Fibroblast of the conjunctiva (primary cell): Measurements from ENCODE around the gene DNMBP.
A peak's percentile ranks its signal among the peaks of the same experiment; 100 is the strongest.
"Not testable (repeated sequence)": the region's sequence is repeated elsewhere in the genome, so short reads cannot be mapped to it uniquely, and the experiment has no call there.

ENCODE experiments used
- DNase-seq: peaks from one replicate; pipeline ENCODE4 v3.0.0-alpha.2; 2010; ENCODE audit warnings: low read depth

DNMBP gene

DNA sequence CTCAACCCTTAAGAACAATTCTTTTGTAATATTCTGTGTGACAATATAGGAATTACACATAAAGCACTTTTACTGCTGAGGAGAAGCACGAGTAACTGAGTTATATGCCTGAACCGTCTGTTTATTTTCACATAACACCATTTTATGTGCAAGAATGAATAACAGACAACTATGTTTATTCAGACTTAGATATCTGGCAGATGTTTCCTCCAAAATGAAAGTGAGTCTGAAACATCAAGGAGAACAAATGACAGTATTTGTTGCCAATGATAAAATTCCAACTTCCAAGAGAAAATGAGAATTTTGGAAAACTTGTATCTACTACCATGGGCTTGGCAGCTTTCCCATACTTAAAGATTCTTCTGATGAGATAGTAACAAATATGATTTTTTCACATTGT, 51.4 kb downstream of the DNMBP start:
- DNase-seq, result no peak

DNA sequence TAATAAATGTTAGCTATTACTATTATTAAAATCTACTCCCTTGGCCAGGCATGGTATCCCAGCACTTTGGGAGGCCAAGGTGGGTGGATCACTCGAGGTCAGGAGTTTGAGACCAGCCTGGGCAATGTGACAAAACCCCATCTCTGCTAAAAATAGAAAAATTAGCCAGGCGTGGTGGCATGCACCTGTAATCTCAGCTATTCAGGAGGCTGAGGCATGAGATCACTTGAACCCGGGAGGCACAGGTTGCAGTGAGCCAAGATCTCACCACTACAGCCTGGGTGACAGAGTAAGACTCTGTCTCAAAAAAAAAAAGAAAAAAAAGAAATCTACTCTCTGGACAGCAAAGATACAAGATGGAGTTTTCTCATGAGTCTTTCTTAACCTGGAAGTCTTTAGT, 56.2 kb downstream of the DNMBP start:
- DNase-seq, result not testable (repeated sequence)

DNA sequence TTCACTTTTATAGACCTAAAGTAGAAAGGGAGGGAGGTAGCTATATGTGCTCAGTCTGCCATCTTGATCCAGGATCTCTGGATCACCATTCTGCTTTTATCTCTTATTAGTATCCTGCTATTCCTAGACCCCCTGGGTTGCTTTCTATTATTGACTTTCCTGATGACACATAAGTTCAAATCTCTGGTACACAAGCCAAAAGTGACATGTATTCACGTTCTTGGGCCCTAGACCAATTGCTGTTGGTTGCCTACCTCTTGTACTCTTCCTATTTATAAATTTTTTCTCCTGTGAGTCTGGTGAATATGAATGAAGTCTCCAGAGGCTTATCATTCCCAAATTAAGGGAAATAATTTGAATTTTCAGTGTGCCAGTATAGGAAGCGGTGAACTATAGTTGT, 56.9 kb downstream of the DNMBP start:
- DNase-seq, result no peak

DNA sequence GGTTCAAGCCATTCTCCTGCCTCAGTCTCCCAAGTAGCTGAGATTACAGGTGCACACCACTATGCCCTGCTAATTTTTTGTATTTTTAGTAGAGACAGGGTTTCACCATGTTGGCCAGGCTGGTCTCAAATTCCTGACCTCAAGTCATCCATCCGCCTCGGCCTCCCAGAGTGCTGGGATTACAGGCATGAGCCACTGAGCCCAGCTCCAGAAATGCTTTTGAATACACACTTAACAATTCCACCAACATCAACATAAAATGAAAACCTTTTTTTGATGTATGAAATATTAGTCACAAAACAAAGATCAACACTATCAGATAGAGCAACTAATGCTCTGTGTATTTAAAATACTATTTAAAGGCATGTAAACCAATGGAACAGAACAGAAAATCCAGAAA, 63.7 kb downstream of the DNMBP start:
- not testable (repeated sequence) for DNase-seq

DNA sequence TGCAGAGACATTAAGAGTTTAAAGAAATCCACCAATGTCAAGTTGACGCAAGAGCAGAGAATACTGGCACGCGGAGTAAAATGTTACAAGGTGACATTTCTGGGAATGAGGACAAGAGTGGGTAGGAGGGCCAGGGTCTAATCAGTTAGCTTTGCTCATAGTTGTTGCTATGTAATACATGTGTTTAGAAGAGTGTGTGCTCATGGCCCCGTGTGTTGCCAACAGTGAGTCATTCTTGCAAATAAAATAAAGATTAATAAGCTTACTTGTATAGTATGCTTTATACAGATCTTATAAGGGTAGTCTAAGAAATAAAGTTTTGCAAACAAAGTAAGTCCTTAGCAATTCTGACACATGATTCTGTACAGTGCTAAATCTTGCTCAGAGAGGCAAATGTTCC, 64.5 kb downstream of the DNMBP start:
- DNase-seq, result peak; percentile 91

DNA sequence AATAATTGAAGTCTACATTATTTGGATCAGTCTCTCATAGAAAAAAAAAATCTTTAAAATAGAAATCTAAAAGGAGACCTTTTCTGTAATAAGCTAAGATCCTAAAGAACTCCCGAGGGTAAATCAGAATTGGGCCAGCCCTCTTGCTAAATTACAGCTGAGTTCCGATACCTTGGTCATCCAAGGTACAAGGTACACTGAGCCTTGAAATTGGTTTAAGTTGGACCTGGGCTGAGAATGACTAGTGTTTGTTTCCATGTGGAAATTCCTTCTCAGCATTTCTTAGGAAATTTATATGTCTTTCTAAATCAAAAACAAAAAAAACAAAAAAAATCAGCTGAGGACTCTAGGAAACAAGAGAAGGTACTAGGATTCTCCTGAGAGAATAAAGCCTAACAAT, 64.9 kb downstream of the DNMBP start:
- DNase-seq, result no peak

DNA sequence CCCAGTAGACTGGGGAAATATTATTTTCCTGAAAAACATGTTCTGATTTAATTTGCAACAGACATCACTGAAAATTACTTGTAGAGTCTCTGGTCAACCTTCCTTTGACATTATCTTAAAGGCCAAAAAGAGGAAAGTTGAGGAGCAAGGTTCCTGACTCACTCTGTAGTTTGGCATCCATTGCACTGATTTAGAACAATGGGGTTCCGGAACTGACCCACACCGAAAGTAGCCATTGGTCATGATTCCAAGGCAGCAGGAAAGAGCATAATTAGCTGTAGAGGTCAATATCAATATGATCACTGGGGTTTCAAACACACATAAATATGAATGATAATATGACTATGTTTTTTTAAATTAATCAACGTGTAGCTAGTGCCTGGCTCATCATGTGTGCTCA, 65.8 kb downstream of the DNMBP start:
- no peak for DNase-seq

DNA sequence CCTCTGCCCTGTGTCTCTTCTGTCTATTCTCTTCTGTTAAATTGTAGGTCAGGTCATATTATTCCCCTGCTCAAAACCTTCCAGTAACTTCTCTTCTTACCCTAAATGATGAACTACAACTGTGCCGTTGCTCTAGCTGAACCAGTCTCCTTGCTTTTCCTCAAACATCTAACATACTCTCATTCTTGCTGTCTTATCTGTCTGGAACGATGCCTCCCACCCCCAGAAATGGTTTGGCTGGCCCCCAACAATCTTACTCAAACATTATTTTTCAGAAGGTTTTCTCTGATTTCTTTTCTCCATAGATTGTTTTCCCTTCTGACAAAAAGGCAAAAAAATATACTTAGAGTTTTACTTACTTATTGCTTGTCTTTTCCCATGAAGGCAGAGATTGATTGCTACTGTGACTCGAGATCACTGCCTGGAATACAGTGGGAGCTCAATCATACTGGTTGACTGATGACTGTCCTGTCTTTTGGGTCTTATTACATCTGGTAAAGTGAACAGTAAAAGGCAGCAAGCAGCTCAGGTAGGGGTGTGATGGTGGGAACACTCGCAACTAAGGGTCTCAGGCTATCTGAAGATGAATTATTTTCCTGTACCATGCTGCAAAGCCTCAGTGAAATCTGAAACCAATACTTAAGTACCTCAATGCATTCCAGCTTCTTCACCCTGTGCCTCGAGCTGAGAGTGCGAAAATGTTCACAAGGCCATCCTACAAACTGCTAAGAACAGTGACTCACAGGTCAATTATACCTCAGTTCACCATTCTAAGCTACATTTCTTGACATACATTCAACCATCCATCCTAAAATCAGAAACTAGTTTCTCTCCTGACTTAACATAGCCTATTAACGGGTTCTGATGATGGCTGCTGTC, 67.6 kb downstream of the DNMBP start:
- DNase-seq, result peak; percentile 29

DNA sequence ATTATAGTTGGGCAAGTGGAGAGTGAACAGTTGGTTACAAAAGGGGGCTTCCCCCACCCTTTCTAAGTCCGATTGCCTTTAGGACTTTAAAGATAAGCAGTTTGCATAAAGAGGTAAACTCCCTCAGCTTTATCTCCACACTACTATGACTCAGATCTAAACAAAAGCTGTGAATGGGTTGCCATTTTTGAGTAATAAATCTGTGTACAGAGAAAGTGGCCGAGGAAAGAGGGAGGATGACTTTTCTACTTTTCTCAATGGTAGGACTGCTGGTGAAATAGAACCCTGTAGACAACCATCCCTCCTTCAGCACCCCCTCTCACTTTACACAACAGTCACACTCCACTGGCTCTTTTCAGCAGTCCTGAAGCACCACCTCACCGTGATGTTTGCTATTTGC, 71.2 kb downstream of the DNMBP start:
- no peak for DNase-seq

DNA sequence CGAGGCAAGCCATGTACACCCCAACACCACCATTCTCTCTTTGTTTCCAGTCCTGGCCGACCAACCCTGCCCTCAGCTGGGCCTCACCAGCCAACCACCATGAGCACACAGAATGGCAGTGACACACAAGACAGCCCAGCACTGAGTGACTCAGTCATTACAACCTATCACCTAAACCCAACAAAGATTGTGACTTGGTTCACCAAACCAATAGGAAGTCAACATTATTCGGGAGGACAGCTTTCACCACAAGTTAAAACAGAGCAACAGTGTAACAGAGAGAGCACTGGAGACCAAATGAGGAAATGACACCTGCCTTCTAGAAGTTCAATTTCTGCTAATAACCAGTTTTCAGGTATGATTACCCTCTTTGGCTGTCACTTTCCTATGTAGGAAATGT, 72.1 kb downstream of the DNMBP start:
- no peak for DNase-seq

DNA sequence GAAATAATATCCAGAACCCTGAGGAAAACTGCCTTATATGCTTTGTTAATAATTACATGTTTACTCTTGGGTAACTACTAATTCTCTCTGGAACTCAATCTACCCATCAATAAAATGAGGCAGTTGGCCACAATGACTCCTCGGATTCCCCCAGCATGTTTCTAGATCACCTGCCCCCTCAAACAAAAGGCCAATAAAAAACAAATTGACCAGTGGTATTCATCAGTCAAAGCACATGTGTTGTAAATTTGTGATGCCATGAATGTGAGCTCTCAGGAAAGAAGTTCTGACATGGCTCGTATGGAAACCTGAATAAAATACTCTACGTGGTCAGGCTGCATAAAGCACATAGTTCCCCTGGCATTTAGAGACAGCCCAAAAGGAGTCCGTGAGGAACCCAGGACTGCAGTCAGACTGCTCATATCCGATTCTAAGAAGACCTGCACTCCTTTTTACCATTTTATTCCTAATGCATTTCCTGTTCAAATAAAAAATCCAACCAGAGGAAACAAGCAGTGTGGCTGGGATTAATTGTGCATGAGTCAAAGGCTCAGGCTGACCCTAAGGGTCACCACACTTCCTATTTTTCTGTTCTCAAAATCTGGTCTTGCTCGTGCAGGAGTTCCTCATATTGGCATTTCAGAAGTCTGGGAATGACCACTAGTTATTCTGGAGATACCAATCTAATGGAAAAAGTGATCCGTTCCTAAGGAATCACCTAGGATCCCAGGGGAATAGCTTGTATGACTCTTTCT, 77.4 kb downstream of the DNMBP start:
- DNase-seq, result not testable (repeated sequence)

DNA sequence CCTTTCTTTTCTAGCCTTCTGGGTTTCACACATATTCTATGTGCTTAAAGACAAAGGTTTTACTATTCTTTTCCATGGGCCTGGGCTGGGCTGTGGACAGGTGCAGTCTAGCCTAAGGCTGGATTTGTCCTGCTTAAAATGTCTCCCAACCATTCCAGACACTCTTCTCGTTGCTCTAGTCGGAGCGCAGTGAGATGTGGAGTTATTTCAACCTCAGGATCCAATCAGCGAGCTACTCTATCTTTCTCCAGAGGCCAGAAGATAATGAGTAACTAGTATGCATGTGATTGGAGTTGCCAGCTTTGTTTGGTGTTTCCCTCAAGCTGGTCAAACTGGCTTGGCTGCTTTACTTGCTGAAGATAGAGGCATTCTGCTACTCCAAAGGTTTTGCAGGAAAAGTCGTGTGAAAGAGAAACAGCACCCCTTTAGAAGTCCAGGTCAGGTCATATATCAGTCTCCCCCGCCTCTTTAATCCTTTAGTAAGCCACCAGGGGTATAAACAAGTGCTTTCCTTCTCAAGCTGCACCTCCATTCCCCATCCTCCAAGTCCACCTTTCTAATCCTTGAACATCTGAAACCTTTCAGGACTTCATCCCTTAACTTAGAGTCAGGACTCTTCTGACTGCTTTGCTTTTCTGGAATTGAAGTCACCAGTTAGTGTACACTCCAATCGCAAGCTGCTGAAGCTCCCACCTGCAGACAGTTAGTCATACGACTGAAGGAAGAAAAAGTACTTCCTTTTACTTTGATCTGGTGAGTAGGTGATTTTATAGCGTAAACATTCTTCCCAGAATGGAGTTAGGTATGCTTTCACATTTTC, 78.8 kb downstream of the DNMBP start:
- no peak for DNase-seq

DNA sequence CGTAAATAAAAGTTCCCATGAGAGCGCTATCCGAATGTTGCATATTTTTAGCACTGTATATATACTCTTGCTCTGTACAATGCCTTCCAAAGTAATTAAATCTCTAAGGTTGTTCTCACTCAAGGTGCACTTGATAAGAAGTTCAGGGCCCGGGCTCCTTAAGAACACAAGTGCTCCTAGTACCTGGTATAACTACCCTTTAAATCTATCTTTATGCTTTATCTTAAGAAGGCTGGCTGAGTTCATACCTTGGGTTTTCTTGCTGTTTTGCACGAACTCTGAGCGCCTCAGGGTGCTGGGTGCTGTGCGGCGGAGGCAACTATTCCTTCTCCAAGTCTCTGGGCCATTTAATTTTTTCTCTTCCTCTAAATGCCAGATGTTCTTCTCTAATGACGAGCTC, 80.4 kb downstream of the DNMBP start:
- no peak for DNase-seq

DNA sequence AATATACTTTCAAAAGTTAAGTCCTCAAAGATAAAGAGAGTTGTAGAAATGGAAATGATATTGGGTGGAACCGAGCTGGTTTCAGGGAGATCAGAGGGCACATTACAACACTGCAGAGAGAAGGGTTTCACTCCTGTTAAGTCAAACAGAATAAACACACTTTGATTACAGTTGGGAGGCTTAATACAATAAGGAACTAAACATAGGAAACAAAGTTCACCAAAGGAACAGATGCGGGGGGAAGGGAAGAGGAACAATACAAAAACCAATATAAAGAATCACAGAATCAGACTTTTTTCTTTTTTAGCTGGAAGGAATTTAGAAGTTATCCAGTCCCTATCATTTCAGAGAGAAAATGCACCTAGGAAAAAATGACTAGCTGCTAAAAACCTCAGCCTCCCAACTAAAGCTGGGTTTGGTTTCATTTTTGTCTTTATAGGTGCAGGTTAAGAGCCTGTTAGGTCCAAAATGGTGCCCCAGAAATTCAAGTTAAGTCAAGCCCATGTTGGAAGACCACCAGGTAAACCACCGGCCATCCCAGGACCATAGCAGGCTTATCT, 81.9 kb downstream of the DNMBP start:
- DNase-seq, result no peak

DNA sequence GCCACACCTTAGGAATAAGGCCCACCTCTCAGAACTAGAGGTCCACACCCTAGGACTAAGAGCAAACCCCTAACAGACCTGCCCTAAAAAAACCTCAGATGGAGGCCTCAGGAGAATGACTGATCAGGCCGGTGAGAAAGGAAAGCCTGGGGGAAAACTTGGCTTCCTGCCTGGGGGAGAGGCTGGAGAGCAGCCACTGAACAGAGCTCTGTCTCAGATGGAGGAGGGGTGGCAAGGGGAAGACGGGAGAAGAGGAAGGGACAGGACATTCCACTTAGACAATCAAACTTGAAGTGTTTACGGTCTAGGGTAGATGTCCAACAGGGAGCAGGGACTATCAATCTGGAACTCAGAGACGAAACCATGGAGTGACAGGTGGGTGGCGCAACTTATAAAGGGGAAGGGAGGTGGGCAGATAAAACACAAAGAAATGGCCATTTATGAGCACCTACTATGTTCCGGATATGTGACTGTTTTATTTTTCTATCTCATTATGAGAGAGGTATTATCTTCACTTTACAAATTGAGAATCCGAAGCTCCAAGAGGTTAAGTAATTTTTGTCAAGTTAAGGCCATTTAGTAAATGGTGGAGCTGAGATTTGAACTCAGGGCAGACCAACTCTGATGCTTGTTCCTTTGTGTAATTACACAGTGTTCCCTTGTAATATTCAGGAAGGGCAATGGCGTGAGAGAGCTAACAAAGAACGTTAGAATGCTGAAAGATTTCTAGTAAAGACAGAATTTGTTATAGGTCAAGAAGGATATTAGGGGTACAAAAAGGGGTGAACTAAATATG, 82.6 kb downstream of the DNMBP start:
- peak; percentile 16 for DNase-seq

DNA sequence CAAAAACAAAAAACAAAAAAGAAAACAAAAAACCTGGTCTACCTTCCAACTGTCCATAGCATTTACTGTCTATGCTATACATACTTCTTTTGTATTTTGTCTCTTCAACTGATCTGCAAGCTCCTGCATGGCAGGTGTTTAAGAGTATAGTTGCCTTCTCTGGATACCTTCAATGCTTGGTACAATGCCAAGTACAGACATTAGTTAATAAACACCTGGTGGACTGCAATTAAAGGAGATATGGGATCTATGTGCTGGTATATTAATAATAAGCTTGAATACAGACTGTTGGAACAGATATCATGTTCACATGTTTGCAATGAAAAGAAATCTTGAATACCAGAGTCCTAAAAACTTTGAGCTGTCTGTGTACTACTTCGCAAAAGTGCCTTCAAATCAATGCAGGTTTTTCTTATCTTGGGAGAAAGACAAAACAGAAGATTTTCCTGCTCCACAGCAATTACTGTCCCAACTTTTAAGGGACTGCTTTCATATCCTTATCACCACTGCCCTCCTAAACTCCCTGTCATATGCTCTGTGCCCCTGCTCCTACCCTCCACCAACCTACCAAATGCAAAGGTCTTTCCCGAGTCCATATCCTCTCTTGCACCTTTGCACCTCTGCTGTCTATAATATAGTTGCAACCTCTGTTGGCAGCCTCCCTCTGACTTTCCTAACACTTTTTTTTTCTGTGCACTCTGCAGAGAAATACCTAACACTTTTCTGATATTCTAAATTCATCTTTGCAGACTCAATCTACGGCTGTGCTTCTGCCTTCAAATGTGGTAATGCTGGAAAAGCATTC, 85.1 kb downstream of the DNMBP start:
- no peak for DNase-seq

DNA sequence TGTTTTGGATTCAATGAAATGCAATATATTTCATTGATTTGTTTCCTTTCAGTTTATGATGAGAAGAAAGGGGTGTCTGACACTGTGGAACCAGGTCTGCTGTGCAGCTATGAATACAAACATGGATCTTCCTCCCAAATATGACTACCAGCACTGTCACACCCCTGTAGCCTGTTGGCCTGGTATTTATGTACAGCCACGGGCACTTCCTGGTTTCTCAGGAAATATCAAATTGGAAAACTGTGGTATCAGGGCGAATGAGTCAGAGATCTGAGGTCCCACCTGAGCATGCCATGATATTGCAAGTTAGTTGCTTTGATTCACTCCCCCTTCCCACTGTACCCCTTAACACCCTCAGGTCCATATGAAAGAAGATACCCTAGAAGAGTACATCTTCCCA, 87.8 kb downstream of the DNMBP start:
- no peak for DNase-seq

DNA sequence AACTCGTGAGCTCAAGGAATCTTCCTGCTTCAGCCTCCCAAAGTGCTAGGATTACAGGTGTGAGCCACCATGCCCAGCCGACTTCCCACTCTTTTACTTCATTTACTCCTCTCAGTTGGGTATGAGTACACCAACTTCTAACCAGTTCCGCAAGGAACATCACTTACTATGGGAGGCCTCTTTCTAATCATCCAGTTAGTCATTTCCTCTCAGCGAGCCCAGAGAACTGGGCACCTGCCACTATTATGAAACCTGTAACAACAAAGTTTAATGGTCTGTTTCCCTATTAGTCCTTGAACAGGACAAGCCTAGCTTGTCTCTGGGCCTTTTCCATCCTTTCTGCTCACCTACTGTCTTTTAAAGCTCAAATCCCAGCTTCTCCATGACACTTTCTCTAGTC, 88.8 kb downstream of the DNMBP start:
- no peak for DNase-seq

DNA sequence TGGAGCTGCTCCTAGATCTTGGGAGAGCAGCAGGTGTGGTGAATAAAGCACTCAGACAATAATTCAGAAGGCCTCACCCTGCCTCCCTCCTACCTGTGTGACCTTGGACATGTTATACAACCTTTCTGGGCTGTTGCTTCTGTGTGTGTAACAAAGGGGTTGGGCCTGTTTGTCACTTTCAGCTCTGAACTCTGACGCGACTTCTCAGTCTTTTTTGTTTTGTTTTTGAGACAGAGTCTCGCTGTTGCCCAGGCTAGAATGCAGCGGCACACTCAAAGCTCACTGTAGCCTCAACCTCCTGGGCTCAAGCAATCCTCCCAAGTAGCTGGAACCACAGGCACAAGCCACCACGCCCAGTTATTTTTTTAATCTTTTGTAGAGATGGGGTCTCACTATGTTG, 89.3 kb downstream of the DNMBP start:
- no peak for DNase-seq

DNA sequence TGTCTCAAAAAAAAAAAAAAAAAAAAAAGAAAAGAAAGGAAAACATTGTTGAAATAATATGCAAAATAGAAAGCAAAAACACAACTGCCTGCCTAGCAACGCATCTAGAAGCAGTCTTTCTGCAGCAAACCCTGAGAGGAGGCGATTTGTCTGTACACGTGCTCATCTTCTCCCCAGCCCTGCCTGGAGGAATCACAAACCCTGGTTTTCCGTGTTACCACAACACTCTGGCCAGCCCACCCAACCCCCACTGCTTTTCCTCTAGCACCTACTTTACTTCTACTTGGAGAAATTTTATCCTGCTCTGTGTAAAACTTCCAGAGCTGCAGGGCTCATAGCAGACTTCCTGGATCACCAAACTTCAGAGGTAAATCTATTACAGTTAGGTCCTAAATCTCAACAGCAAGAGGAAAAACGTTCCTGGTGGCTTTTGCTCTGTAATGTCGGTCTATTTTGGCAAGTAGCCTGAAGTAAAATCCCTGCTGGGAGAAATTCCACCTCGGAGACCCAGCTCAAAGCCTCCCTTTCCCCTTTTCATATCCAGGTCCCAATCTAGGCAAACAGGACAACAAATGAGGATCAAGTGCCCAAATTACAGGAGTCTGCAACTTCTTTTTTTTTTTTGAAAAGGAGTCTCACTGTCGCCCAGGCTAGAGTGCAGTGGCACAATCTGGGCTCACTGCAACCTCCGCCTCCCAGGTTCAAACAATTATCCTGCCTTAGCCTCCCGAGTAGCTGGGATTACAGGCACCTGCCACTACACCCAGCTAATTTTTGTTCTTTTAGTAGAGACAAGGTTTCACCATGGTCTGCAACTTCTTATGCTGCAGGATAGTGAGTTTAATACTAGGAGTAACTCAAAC, 91.6 kb downstream of the DNMBP start:
- DNase-seq, result peak; percentile 59
